HG03521 (cell line): Measurements from ENCODE around the gene LRBA.
"Not testable (repeated sequence)": the region's sequence is repeated elsewhere in the genome, so short reads cannot be mapped to it uniquely, and the experiment has no call there.

ENCODE experiments used
- ATAC-seq: cut with Tn5 transposase; IDR thresholded peaks from one replicate; pipeline ENCODE4 v1.9.1; 2021; ENCODE audit warnings: mild to moderate bottlenecking, moderate library complexity; ENCODE audit not compliant: unreplicated experiment

LRBA gene

GRCh38 chr4:150750824-150751223, 264.3 kb downstream of the LRBA start:
- ATAC-seq: no peak

GRCh38 chr4:150746156-150746555, 268.9 kb downstream of the LRBA start:
- ATAC-seq: no peak

GRCh38 chr4:150744570-150744969, 270.5 kb downstream of the LRBA start:
- ATAC-seq: no peak

- ATAC-seq: no peak
Measured at GRCh38 chr4:150743564-150744342, 271.3 kb downstream of the LRBA start.

- ATAC-seq: not testable (repeated sequence)
Measured at GRCh38 chr4:150742930-150743329, 272.2 kb downstream of the LRBA start.

GRCh38 chr4:150739591-150739990, 275.5 kb downstream of the LRBA start:
- ATAC-seq: no peak

- no peak for ATAC-seq
Measured at GRCh38 chr4:150725957-150726523, 289.0 kb downstream of the LRBA start.

GRCh38 chr4:150723727-150724411, 291.2 kb downstream of the LRBA start:
- ATAC-seq: no peak

- ATAC-seq: no peak
Measured at GRCh38 chr4:150722908-150723362, 292.1 kb downstream of the LRBA start.

- no peak for ATAC-seq
Measured at GRCh38 chr4:150720973-150721518, 294.0 kb downstream of the LRBA start.

GRCh38 chr4:150717952-150718351, 297.1 kb downstream of the LRBA start:
- no peak for ATAC-seq

GRCh38 chr4:150714462-150715438, 300.3 kb downstream of the LRBA start:
- no peak for ATAC-seq

- no peak for ATAC-seq
Measured at GRCh38 chr4:150713251-150713650, 301.8 kb downstream of the LRBA start.

GRCh38 chr4:150710770-150711375, 304.2 kb downstream of the LRBA start:
- no peak for ATAC-seq

GRCh38 chr4:150708004-150708403, 307.1 kb downstream of the LRBA start:
- ATAC-seq: no peak

- ATAC-seq: no peak
Measured at GRCh38 chr4:150699599-150699998, 315.5 kb downstream of the LRBA start.

GRCh38 chr4:150695162-150695561, 319.9 kb downstream of the LRBA start:
- no peak for ATAC-seq

GRCh38 chr4:150694438-150694837, 320.6 kb downstream of the LRBA start:
- no peak for ATAC-seq

- ATAC-seq: no peak
Measured at GRCh38 chr4:150683775-150684350, 331.2 kb downstream of the LRBA start.

GRCh38 chr4:150682126-150682525, 333.0 kb downstream of the LRBA start:
- ATAC-seq: no peak
